Measurements from ENCODE around the gene VLDLR. TPM values are rescaled to one million over a fixed set of nuclear protein-coding genes. Genes with fewer than 3 reads are reported as not detected.

The VLDLR gene
- total and polyA plus RNA-seq, 12 donors = 17.9 to 153 (median 137) TPM

DNA sequence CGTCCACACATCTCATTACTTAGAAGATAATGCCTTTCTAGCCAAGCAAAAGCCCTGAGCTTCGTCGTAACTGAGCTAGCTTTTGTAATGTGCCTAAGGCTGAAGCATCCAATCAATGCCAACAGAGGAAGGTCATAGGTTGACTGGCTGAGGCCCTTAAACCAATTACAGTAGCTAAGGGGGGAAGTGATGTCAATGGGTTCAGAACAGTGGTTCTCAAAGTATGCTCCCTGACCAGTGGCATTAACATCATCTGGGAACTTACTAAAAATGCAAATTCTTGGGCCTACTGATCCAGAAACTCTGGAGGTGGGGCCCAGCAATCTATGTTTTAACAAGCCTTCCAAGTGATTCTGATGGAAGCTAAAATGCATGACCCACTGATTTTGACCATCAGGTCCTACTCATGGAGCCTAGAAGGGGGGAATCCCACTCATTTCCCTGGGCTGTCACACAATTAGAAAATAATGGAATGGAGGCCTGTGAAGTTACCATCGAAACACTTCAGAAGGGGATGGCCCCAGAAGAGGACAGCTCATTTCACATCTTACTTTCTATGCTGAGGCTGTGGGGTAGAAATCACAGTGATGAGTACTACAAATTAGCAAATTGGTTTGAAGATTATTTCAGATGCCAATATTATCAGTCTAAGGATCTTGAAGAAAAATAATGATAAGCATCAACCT is 4.8 kb upstream of the VLDLR start:
- peaks cover 0 to 18% (median 0%) of the 10 kb centered on the region in 7 donors for H3K27me3 ChIP-seq
- peaks cover 2 to 25% (median 7%) of the 10 kb centered on the region in 9 donors for H3K4me1 ChIP-seq
- H3K9me3 ChIP-seq = no peaks in the 10 kb centered on the region
- DNase-seq = no peak
- TF ChIP-seq, protein P1, sequence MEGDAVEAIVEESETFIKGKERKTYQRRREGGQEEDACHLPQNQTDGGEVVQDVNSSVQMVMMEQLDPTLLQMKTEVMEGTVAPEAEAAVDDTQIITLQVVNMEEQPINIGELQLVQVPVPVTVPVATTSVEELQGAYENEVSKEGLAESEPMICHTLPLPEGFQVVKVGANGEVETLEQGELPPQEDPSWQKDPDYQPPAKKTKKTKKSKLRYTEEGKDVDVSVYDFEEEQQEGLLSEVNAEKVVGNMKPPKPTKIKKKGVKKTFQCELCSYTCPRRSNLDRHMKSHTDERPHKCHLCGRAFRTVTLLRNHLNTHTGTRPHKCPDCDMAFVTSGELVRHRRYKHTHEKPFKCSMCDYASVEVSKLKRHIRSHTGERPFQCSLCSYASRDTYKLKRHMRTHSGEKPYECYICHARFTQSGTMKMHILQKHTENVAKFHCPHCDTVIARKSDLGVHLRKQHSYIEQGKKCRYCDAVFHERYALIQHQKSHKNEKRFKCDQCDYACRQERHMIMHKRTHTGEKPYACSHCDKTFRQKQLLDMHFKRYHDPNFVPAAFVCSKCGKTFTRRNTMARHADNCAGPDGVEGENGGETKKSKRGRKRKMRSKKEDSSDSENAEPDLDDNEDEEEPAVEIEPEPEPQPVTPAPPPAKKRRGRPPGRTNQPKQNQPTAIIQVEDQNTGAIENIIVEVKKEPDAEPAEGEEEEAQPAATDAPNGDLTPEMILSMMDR (IDR thresholded peaks at IDR 0.05) = no peak
- no peaks in the 10 kb centered on the region for H3K36me3 ChIP-seq
- H3K27ac ChIP-seq = no peak overlapping the region
- intact Hi-C loops (cut with DNase I) = no loop called here
- 95 to 96% methylated on average over 4 of the region's 4 CpGs for WGBS, 2 donors
- no peak overlapping the region for H3K4me3 ChIP-seq
- no peak for ATAC-seq

DNA sequence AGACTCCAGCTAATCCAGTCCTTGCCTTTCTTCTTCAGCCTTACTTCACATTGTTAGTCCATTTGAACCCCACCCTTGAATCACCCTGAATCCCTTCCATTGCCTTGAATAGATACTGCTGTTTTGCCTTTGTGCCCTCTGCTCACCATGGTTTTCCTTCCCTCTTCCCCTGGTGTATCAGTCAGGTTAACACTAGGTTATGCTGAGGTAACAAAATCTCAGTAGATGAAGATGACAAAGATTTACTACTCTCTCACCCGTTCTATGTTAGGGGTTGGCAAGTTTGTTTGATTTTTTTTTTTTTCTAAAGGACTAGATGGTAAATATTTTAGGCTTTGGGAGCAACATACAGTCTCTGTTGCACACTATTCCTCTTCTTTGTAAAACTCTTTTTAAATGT is 3.3 kb upstream of the VLDLR start:
- intact Hi-C loops (cut with DNase I) = no loop called here
- peaks cover 0 to 31% (median 0%) of the 10 kb centered on the region in 7 donors for H3K27me3 ChIP-seq
- no peak overlapping the region for H3K4me3 ChIP-seq
- 94 to 95% methylated on average over 1 of the region's 1 CpG for WGBS, 2 donors
- DNase-seq (no peak), ATAC-seq (no peak)
- TF ChIP-seq, protein P1 (IDR thresholded peaks at IDR 0.05) = no peak
- H3K4me1 ChIP-seq = peaks cover 2 to 29% (median 16%) of the 10 kb centered on the region in 9 donors
- H3K9me3 ChIP-seq = no peaks in the 10 kb centered on the region
- no peak overlapping the region for H3K27ac ChIP-seq
- H3K36me3 ChIP-seq = no peaks in the 10 kb centered on the region

DNA sequence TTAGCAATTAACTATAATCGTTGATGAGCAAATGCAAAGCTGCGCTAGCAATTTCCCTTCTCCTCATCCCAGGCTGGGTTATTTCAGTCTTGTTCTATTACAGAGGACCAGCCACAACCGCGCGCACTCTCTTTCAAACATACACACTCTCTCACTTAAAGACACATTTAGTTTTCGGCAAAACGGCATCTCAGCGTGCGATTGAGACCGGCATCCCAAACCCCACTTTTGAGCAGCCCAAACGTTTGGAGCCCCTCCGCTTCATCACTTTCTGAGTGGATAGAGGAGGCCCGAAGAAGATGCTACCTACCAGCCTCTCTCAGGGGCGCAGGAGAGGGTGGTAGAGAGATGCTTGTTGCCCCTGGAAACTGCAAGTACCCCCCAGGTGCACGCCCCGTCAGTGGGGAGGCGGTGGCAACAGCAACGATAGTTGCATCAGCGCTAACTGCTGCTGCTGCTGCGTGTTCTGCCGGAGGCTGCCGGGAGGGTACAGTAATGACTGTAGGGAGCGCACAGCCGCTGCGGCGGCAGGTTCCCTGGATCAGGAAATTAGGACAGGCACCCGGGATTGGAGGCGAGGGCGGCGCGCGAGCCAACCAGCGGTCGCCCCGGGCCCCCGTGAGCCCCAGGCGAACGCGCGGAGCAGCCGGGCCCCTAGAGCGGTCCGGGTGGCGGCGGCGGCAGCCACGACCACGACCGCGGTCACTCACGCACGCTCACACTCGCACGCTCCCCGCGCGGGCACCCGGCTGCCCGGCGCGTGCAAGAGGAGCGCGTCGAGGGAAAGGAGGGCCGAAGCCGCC is 467 bp upstream of the VLDLR start:
- H3K27ac ChIP-seq = peak overlapping the region; percentile 88 to 97 (median 94)
- DNase-seq (peak; percentile 77 to 78), ATAC-seq (peak; percentile 68 to 82 (median 80))
- H3K4me3 ChIP-seq = peak overlapping the region; percentile 56 to 90 (median 80)
- H3K36me3 ChIP-seq = no peaks in the 10 kb centered on the region
- intact Hi-C loops (cut with DNase I) = loop anchor here in 7 of 10 donors (5.0 to 10.0 kb wide), 12 partner anchors 41 to 486 kb away; no protein-coding TSS in a partner anchor
- peaks cover 0 to 49% (median 0%) of the 10 kb centered on the region in 7 donors for H3K27me3 ChIP-seq
- TF ChIP-seq, protein P1 (IDR thresholded peaks at IDR 0.05) = peak in 5 of 9 donors; percentile 14 to 44 (median 32)
- no peaks in the 10 kb centered on the region for H3K9me3 ChIP-seq
- WGBS, 2 donors = 4% methylated on average over 46 to 66 of the region's 66 CpGs
- H3K4me1 ChIP-seq = peaks cover 2 to 47% (median 33%) of the 10 kb centered on the region in 9 donors
